ENCODE measurements around the gene PCDHGA8.
"Not testable (repeated sequence)": the region's sequence is repeated elsewhere in the genome, so short reads cannot be mapped to it uniquely, and the experiment has no call there.

PCDHGA8 gene

GRCh38 chr5:141371572-141372475, 20.6 kb upstream of the PCDHGA8 start:
- no peak for DNase-seq (ENCODE audit: low read depth)

GRCh38 chr5:141373673-141374317, 18.6 kb upstream of the PCDHGA8 start, which contains the start of gene PCDHGA6:
TSS of gene PCDHGA6 (plus strand) at chr5:141373891. CDS start at chr5:141374084, 193 bp downstream.
- DNase-seq (ENCODE audit: low read depth), result no peak

- DNase-seq (ENCODE audit: low read depth), result no peak
Observed at GRCh38 chr5:141374627-141375026, 17.8 kb upstream of the PCDHGA8 start.

GRCh38 chr5:141375444-141376155, 16.8 kb upstream of the PCDHGA8 start:
- not testable (repeated sequence) for DNase-seq (ENCODE audit: low read depth)

- no peak for DNase-seq (ENCODE audit: low read depth)
Observed at GRCh38 chr5:141382469-141383294, 9.8 kb upstream of the PCDHGA8 start, which contains the start of gene PCDHGA7. TSS of gene PCDHGA7 (plus strand) at chr5:141382742. CDS start at chr5:141382900, 158 bp downstream.

GRCh38 chr5:141383345-141383744, 9.1 kb upstream of the PCDHGA8 start:
- DNase-seq (ENCODE audit: low read depth), result no peak

- no peak for DNase-seq (ENCODE audit: low read depth)
Observed at GRCh38 chr5:141384471-141385267, 7.8 kb upstream of the PCDHGA8 start.

- DNase-seq (ENCODE audit: low read depth), result not testable (repeated sequence)
Observed at GRCh38 chr5:141387557-141388311, 4.7 kb upstream of the PCDHGA8 start, which contains the start of gene PCDHGB4. TSS of gene PCDHGB4 (plus strand) at chr5:141387698. CDS start at chr5:141387885, 187 bp downstream.

GRCh38 chr5:141388661-141389060, 3.8 kb upstream of the PCDHGA8 start:
- DNase-seq (ENCODE audit: low read depth), result no peak

GRCh38 chr5:141389153-141390042, 3.0 kb upstream of the PCDHGA8 start:
- DNase-seq (ENCODE audit: low read depth), result no peak

- no peak for DNase-seq (ENCODE audit: low read depth)
Observed at GRCh38 chr5:141393267-141393666, 834 bp downstream of the PCDHGA8 start.

- DNase-seq (ENCODE audit: low read depth), result not testable (repeated sequence)
Observed at GRCh38 chr5:141394401-141395187, 2.2 kb downstream of the PCDHGA8 start.

GRCh38 chr5:141397756-141398551, 5.5 kb downstream of the PCDHGA8 start, which contains the start of gene PCDHGB5:
TSS of gene PCDHGB5 (plus strand) at chr5:141397947. CDS start at chr5:141398128, 181 bp downstream.
- not testable (repeated sequence) for DNase-seq (ENCODE audit: low read depth)

GRCh38 chr5:141398608-141399007, 6.2 kb downstream of the PCDHGA8 start:
- no peak for DNase-seq (ENCODE audit: low read depth)

- DNase-seq (ENCODE audit: low read depth), result no peak
Observed at GRCh38 chr5:141399555-141400258, 7.3 kb downstream of the PCDHGA8 start.

GRCh38 chr5:141402553-141403243, 10.3 kb downstream of the PCDHGA8 start, which contains the start of gene PCDHGA9:
TSS of gene PCDHGA9 (plus strand) at chr5:141402778. CDS start at chr5:141402953, 175 bp downstream.
- no peak for DNase-seq (ENCODE audit: low read depth)

All from stimulated activated CD8-positive, alpha-beta memory T cell treated with anti-CD3 and anti-CD28 coated beads, Interleukin-4, amount 100 ng/mL, for 24 hours (primary cell).